ENCODE data around the gene VSTM2B. TPM values are rescaled to one million over a fixed set of nuclear protein-coding genes. Genes with fewer than 3 reads are reported as not detected.
A peak's percentile ranks its signal among the peaks of the same experiment; 100 is the strongest.

The VSTM2B gene
- total RNA-seq, 1 experiment from 2014 or later: 0.31 TPM

DNA sequence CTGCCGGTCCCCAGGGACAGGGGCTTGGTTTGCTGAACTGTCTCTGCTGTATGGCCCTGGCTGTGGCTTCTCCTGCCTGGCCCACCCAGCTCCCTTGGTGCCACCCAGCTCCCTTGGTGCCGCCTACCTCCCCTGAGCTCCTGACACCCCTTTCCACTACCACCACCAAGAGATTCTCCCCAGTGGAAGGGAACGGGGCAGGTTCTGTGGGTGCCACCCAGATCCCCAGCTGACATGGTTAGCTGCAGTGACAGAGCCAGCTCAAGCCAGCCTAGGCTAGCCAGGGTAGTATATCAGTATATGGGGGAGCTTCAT, 51.8 kb downstream of the VSTM2B start:
- Mint-ChIP-seq H3K4me3 (no peak overlapping the region), H3K27ac (no peak overlapping the region), H3K4me1 (peaks cover 19% of the 10 kb centered on the region in 2 experiments), H3K36me3 (ENCODE audit: insufficient read depth in 1 of 3, low read depth in 3 of 3) (no peaks in the 10 kb centered on the region; a peak in 1 of 7 replicates), H3K9me3 (no peaks in the 10 kb centered on the region; a peak in 1 of 5 replicates), H3K27me3 (ENCODE audit: low read depth) (peaks cover 75% of the 10 kb centered on the region)
- no peak overlapping the region for H2AFZ ChIP-seq (ENCODE audit: low read length)
- H3K56ac ChIP-seq (ENCODE audit: insufficient read length, low read depth, low read length): no peak overlapping the region
- no peak overlapping the region for H2BK5ac ChIP-seq (ENCODE audit: insufficient read length, low read length)
- DNase-seq: peak; percentile 14
- no peak overlapping the region for H3K23ac ChIP-seq (ENCODE audit: insufficient read length, low read depth, low read length)
- H2AK5ac ChIP-seq (ENCODE audit: insufficient read length, low read length): no peak overlapping the region
- H3K79me1 ChIP-seq (ENCODE audit: insufficient read depth, low read depth, low read length, poor library complexity, severe bottlenecking): no peaks in the 10 kb centered on the region
- H3K18ac ChIP-seq (ENCODE audit: insufficient read length, low read depth, low read length): no peak overlapping the region
- WGBS (ENCODE audit: extremely low coverage, insufficient read length, low lambda C conversion rate): no CpG with 5 or more reads among the region's 3 CpGs
- H3K4ac ChIP-seq (ENCODE audit: low read depth, low read length): no peak overlapping the region
- H3K14ac ChIP-seq (ENCODE audit: insufficient read depth, low read length): no peak overlapping the region
- H4K8ac ChIP-seq (replicated peaks; ENCODE audit: insufficient read length, low read depth, low read length): no peak overlapping the region
- TF ChIP-seq, protein P1, sequence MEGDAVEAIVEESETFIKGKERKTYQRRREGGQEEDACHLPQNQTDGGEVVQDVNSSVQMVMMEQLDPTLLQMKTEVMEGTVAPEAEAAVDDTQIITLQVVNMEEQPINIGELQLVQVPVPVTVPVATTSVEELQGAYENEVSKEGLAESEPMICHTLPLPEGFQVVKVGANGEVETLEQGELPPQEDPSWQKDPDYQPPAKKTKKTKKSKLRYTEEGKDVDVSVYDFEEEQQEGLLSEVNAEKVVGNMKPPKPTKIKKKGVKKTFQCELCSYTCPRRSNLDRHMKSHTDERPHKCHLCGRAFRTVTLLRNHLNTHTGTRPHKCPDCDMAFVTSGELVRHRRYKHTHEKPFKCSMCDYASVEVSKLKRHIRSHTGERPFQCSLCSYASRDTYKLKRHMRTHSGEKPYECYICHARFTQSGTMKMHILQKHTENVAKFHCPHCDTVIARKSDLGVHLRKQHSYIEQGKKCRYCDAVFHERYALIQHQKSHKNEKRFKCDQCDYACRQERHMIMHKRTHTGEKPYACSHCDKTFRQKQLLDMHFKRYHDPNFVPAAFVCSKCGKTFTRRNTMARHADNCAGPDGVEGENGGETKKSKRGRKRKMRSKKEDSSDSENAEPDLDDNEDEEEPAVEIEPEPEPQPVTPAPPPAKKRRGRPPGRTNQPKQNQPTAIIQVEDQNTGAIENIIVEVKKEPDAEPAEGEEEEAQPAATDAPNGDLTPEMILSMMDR (conservative IDR thresholded peaks at IDR 0.05): no peak
- H4K20me1 ChIP-seq (ENCODE audit: control insufficient read depth, insufficient read depth, insufficient read length): no peaks in the 10 kb centered on the region
- no peaks in the 10 kb centered on the region for H3K27me3 ChIP-seq (ENCODE audit: insufficient read depth, low read length)
- no peak overlapping the region for H3T11ph ChIP-seq (ENCODE audit: low read length)
- no peak overlapping the region for H2BK12ac ChIP-seq (ENCODE audit: insufficient read length, low read depth, low read length)
- no peaks in the 10 kb centered on the region for H3K23me2 ChIP-seq (ENCODE audit: insufficient read length, low read depth, low read length, poor library complexity, severe bottlenecking)
- H3K9ac ChIP-seq (ENCODE audit: extremely low read depth, insufficient read length, low read length): no peak overlapping the region
- no peak overlapping the region for H4K5ac ChIP-seq (ENCODE audit: insufficient read length, low read depth, low read length)
- H3K27ac ChIP-seq (ENCODE audit: insufficient read length, low read depth, low read length): no peak overlapping the region
- no peak overlapping the region for H3K4me2 ChIP-seq (ENCODE audit: insufficient read depth, insufficient read length, low read length)
- H3K4me1 ChIP-seq (ENCODE audit: insufficient read depth, low read length): no peaks in the 10 kb centered on the region
- H3K79me2 ChIP-seq (ENCODE audit: insufficient read depth, low read length): no peaks in the 10 kb centered on the region
- H4K91ac ChIP-seq (ENCODE audit: insufficient read length, low read depth, low read length): no peak overlapping the region
- no peaks in the 10 kb centered on the region for H3K9me3 ChIP-seq (ENCODE audit: control insufficient read depth, low read depth, low read length)
- H2BK120ac ChIP-seq (ENCODE audit: low read depth, low read length, poor library complexity, severe bottlenecking): no peak overlapping the region
- H2BK15ac ChIP-seq (ENCODE audit: low read depth, low read length): no peak overlapping the region
- no peak overlapping the region for H2BK20ac ChIP-seq (ENCODE audit: low read depth, low read length, poor library complexity, severe bottlenecking)
